ENCODE data around the gene CTBP1. TPM values are rescaled to one million over a fixed set of nuclear protein-coding genes. Genes with fewer than 3 reads are reported as not detected.

CTBP1 gene
- polyA plus RNA-seq, 3 donors from 2014 or later: 72.1 to 110 (median 77.7) TPM

- Mint-ChIP-seq H3K27ac (peak overlapping the region; percentile 69 to 88 (median 82)), H3K27me3 (ENCODE audit: low read depth in 3 of 3) (peaks cover 9 to 21% (median 11%) of the 10 kb centered on the region in 3 donors), H3K4me3 (peak overlapping the region in 3 of 5 donors; percentile 14 to 42 (median 34)), H3K9me3 (peaks cover 0 to 3% (median 0%) of the 10 kb centered on the region in 6 donors), H3K4me1 (peaks cover 57 to 70% of the 10 kb centered on the region in 2 donors), H3K36me3 (peaks cover 0 to 9% (median 0%) of the 10 kb centered on the region in 3 donors)
- DNase-seq: no peak
Measured at GRCh38 chr4:1252928-1253492, 4.1 kb upstream of the CTBP1 start.

- Mint-ChIP-seq H3K27ac (peak overlapping the region; percentile 34 to 96 (median 75)), H3K4me3 (peak overlapping the region in 4 of 5 donors; percentile 13 to 89 (median 25)), H3K9me3 (peaks cover 0 to 3% (median 0%) of the 10 kb centered on the region in 6 donors), H3K27me3 (ENCODE audit: low read depth in 3 of 3) (peaks cover 19 to 31% (median 22%) of the 10 kb centered on the region in 3 donors), H3K36me3 (peaks cover 0 to 4% (median 0%) of the 10 kb centered on the region in 3 donors), H3K4me1 (peaks cover 62 to 76% of the 10 kb centered on the region in 2 donors)
- DNase-seq: no peak
Measured at GRCh38 chr4:1251773-1252066, 2.8 kb upstream of the CTBP1 start.

GRCh38 chr4:1250921-1251772 is 2.2 kb upstream of the CTBP1 start:
- Mint-ChIP-seq H3K9me3 (peaks cover 0 to 3% (median 0%) of the 10 kb centered on the region in 6 donors), H3K4me1 (peaks cover 68 to 76% of the 10 kb centered on the region in 2 donors), H3K27ac (peak overlapping the region; percentile 82 to 96 (median 92)), H3K27me3 (ENCODE audit: low read depth in 3 of 3) (peaks cover 24 to 37% (median 28%) of the 10 kb centered on the region in 3 donors), H3K4me3 (peak overlapping the region; percentile 72 to 92 (median 88)), H3K36me3 (peaks cover 0 to 4% (median 0%) of the 10 kb centered on the region in 3 donors)
- no peak for DNase-seq

GRCh38 chr4:1250527-1250812 is 1.5 kb upstream of the CTBP1 start:
- Mint-ChIP-seq H3K27me3 (ENCODE audit: low read depth in 3 of 3) (peaks cover 24 to 41% (median 28%) of the 10 kb centered on the region in 3 donors), H3K4me1 (peaks cover 68 to 76% of the 10 kb centered on the region in 2 donors), H3K36me3 (peaks cover 0 to 4% (median 0%) of the 10 kb centered on the region in 3 donors), H3K27ac (peak overlapping the region; percentile 88 to 96 (median 93)), H3K4me3 (peak overlapping the region; percentile 87 to 92 (median 89)), H3K9me3 (peaks cover 0 to 3% (median 0%) of the 10 kb centered on the region in 6 donors)
- no peak for DNase-seq

- Mint-ChIP-seq H3K9me3 (peaks cover 0 to 3% (median 0%) of the 10 kb centered on the region in 6 donors), H3K27me3 (ENCODE audit: low read depth in 3 of 3) (peaks cover 27 to 42% (median 28%) of the 10 kb centered on the region in 3 donors), H3K4me3 (peak overlapping the region; percentile 87 to 92 (median 89)), H3K4me1 (peaks cover 73 to 77% of the 10 kb centered on the region in 2 donors), H3K36me3 (peaks cover 0 to 4% (median 0%) of the 10 kb centered on the region in 3 donors), H3K27ac (peak overlapping the region; percentile 88 to 96 (median 93))
- peak in 1 of 3 donors; percentile 66 for DNase-seq
Measured at GRCh38 chr4:1249731-1250526, 999 bp upstream of the CTBP1 start.

GRCh38 chr4:1249148-1249730 is 309 bp upstream of the CTBP1 start:
- peaks cover 28 to 47% (median 29%) of the 10 kb centered on the region in 3 donors for H3K27me3 Mint-ChIP-seq (ENCODE audit: low read depth in 3 of 3)
- H3K4me3 Mint-ChIP-seq: peak overlapping the region; percentile 87 to 92 (median 89)

GRCh38 chr4:1247864-1248244 is 1.1 kb downstream of the CTBP1 start:
- Mint-ChIP-seq H3K27me3 (ENCODE audit: low read depth in 3 of 3) (peaks cover 28 to 49% (median 29%) of the 10 kb centered on the region in 3 donors), H3K4me3 (peak overlapping the region; percentile 89 to 93 (median 90)), H3K27ac (peak overlapping the region; percentile 51 to 97 (median 95)), H3K36me3 (peaks cover 0 to 4% (median 0%) of the 10 kb centered on the region in 3 donors), H3K4me1 (peaks cover 73 to 77% of the 10 kb centered on the region in 2 donors), H3K9me3 (no peaks in the 10 kb centered on the region)
- no peak for DNase-seq

More at GRCh38 chr4:1249148-1249730, 309 bp upstream of the CTBP1 start:
- H3K36me3 Mint-ChIP-seq: peaks cover 0 to 4% (median 0%) of the 10 kb centered on the region in 3 donors
- H3K4me1 Mint-ChIP-seq: peaks cover 73 to 77% of the 10 kb centered on the region in 2 donors
- H3K9me3 Mint-ChIP-seq: peaks cover 0 to 2% (median 0%) of the 10 kb centered on the region in 6 donors
- peak; percentile 85 to 90 (median 88) for DNase-seq
- H3K27ac Mint-ChIP-seq: peak overlapping the region; percentile 88 to 96 (median 93)

GRCh38 chr4:1246901-1247863 is 1.7 kb downstream of the CTBP1 start:
- Mint-ChIP-seq H3K27ac (peak overlapping the region; percentile 90 to 97 (median 96)), H3K4me3 (peak overlapping the region; percentile 89 to 93 (median 90)), H3K27me3 (ENCODE audit: low read depth in 3 of 3) (peaks cover 29 to 48% (median 30%) of the 10 kb centered on the region in 3 donors), H3K4me1 (peaks cover 73 to 77% of the 10 kb centered on the region in 2 donors), H3K36me3 (no peaks in the 10 kb centered on the region), H3K9me3 (no peaks in the 10 kb centered on the region)
- DNase-seq: peak in 2 of 3 donors; percentile 35 to 36

GRCh38 chr4:1246111-1246881 is 2.6 kb downstream of the CTBP1 start:
- H3K27ac Mint-ChIP-seq: peak overlapping the region; percentile 90 to 97 (median 96)
- peaks cover 28 to 48% (median 30%) of the 10 kb centered on the region in 3 donors for H3K27me3 Mint-ChIP-seq (ENCODE audit: low read depth in 3 of 3)
- H3K4me1 Mint-ChIP-seq: peaks cover 69 to 71% of the 10 kb centered on the region in 2 donors
- peak; percentile 62 to 71 (median 69) for DNase-seq
- peak overlapping the region; percentile 89 to 93 (median 90) for H3K4me3 Mint-ChIP-seq
- H3K9me3 Mint-ChIP-seq: no peaks in the 10 kb centered on the region
- no peaks in the 10 kb centered on the region for H3K36me3 Mint-ChIP-seq

GRCh38 chr4:1245481-1246051 is 3.4 kb downstream of the CTBP1 start:
- no peaks in the 10 kb centered on the region for H3K9me3 Mint-ChIP-seq
- H3K36me3 Mint-ChIP-seq: no peaks in the 10 kb centered on the region
- peak overlapping the region; percentile 89 to 93 (median 90) for H3K4me3 Mint-ChIP-seq
- H3K27ac Mint-ChIP-seq: peak overlapping the region; percentile 90 to 97 (median 96)
- no peak for DNase-seq
- H3K4me1 Mint-ChIP-seq: peaks cover 63 to 64% of the 10 kb centered on the region in 2 donors
- peaks cover 26 to 46% (median 27%) of the 10 kb centered on the region in 3 donors for H3K27me3 Mint-ChIP-seq (ENCODE audit: low read depth in 3 of 3)

GRCh38 chr4:1244978-1245471 is 3.9 kb downstream of the CTBP1 start:
- peaks cover 23 to 41% (median 26%) of the 10 kb centered on the region in 3 donors for H3K27me3 Mint-ChIP-seq (ENCODE audit: low read depth in 3 of 3)
- H3K36me3 Mint-ChIP-seq: no peaks in the 10 kb centered on the region
- peak overlapping the region; percentile 90 to 97 (median 96) for H3K27ac Mint-ChIP-seq
- peaks cover 58% of the 10 kb centered on the region in 2 donors for H3K4me1 Mint-ChIP-seq
- no peaks in the 10 kb centered on the region for H3K9me3 Mint-ChIP-seq
- no peak for DNase-seq
- H3K4me3 Mint-ChIP-seq: peak overlapping the region; percentile 64 to 91 (median 89)

Measured in immature natural killer cell (primary cell).